Stomach (tissue), 4 donors: ENCODE results near the gene MLLT10.

ENCODE experiments used
- CTCF ChIP-seq, 7 experiments: fragments of 450-650 bp in 4 of 7; fragments of 200-600 bp in 3 of 7; sonication (generic) in 3 of 7; IDR thresholded peaks; one replicate each; pipeline ENCODE4 v1.5.1; 2016 to 2019; ENCODE audit warnings: antibody characterized with exemption in 7 of 7, control low read depth in 2 of 7, mild to moderate bottlenecking in 1 of 7
- EP300 ChIP-seq: sonication (generic); formaldehyde crosslinking; IDR thresholded peaks from one replicate; pipeline ENCODE4 v1.6.1; 2017; ENCODE audit warnings: antibody characterized with exemption
- POLR2A ChIP-seq, 4 donors: fragments of 450-650 bp; IDR thresholded peaks; one replicate each; pipeline ENCODE4 v1.6.1; 2016; ENCODE audit warnings: antibody characterized with exemption in 4 of 4, control low read depth in 2 of 4, mild to moderate bottlenecking in 1 of 4, moderate library complexity in 1 of 4

DNA sequence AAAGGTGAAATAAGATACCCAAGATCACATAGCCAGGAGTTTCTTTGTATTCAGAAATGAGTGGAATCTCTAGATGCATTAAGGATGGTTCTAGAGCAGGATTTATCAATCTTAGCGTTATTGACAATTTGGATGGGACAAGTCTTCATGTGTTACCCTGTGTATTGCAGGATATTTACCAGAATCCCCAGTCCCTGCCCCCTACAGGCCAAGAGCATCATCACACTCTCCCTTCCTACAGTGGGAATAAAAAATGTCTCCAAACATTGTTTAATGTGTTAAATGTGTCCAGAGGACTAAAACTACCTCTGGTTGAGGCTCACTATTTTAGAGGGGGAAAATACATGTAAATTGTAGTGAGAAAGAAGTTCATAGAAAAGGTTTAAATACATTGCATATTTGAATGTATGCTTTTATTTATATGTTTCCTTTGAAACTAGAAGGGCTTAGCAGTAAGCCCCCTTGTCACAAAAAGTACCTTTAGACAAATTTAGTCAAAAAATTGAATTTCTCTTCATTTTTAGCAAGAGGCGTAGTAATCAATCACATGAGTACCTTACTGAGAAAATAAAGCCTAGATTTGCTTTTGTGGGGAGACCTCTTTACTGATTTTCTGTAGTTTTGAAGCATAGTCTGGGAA is 141.2 kb downstream of the MLLT10 start:
- peak in 4 of 7 experiments; percentile 27 to 68 (median 50) for TF ChIP-seq CTCF (IDR thresholded peaks at IDR 0.05)
- no peak for TF ChIP-seq EP300
- TF ChIP-seq POLR2A (IDR thresholded peaks at IDR 0.05): no peak
